ENCODE results near the gene RAB11B.
"Not testable (repeated sequence)": the region's sequence is repeated elsewhere in the genome, so short reads cannot be mapped to it uniquely, and the experiment has no call there.

Gene RAB11B

DNA sequence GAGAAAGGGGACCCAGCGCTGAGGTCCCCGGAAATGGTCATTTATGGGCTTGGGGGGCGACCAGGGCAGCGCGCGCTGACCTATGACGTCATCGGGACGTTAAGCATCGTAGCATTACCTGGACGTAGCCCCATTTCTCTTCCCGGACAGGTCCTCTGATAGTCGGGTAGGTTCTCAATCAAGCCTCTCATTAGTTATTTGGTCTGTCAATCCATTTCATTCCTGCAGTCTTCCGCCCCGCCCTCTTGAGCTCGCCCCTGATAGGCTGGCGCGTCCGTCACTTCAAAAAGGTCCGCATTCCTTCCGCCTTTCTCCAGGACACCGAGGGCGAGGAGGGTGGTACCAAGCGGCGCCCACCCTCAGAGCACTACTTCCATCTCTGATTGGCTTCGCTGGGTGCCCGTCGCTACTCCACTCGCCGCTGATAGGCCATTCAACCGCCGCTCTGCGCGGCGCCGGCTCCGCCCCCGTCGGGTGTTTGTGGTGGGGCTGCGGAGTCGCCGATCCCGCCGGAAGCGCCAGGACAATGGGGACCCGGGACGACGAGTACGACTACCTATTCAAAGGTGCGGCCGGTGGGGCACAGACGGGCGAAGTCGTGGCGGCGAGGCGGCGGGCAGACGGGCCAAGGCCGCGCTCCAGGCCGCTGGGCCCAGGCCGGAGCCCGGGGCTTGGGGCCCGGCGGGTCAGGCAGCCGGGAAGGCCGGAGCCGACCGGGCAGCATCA is at the start of gene RAB11B:
TSS of gene RAB11B (plus strand) at position 470 of the 726 bp plus-strand sequence. CDS start at position 527, 57 bp downstream.
- DNase-seq (ENCODE audit: extremely low read depth in 1 of 2, low read depth in 1 of 2) = peak; percentile 92 to 97

DNA sequence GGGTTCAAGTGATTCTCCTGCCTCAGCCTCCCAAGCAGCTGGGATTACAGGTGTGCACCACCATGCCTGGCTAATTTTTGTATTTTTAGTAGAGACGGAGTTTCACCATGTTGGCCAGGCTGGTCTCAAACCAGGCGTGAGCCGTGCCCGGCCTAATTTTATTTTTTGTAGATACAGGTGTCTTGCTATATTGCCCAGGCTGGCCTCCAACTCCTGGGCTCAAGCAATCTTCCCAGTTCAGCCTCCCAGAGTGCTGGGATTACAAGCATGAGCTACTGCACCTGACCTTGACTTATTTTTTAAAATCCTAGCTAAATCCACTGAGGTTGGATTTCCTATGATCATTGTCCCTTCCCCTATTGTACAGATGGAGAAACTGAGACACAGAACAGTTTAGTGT is 48.7 kb upstream of the RAB11B start:
- not testable (repeated sequence) for DNase-seq (ENCODE audit: extremely low read depth in 1 of 2, low read depth in 1 of 2)

DNA sequence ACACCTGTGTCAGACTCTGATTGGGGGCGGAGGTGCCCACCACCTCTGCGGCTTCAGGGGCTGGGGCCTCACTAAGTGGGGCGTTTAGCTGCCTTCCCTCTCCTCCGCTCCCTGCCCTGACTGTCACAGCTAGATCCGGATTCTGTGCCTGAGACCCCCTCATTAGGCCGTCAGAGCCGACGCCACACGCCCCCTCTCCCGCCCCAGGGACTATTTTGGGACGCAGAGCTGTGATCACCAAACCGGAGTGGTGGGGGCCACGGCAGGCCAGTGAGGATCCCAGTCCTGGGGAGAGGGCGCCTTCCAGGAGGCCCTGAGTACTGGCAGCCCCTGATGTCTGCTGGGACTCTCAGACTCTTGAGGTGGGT is 47.9 kb upstream of the RAB11B start:
- DNase-seq (ENCODE audit: extremely low read depth in 1 of 2, low read depth in 1 of 2) = no peak

DNA sequence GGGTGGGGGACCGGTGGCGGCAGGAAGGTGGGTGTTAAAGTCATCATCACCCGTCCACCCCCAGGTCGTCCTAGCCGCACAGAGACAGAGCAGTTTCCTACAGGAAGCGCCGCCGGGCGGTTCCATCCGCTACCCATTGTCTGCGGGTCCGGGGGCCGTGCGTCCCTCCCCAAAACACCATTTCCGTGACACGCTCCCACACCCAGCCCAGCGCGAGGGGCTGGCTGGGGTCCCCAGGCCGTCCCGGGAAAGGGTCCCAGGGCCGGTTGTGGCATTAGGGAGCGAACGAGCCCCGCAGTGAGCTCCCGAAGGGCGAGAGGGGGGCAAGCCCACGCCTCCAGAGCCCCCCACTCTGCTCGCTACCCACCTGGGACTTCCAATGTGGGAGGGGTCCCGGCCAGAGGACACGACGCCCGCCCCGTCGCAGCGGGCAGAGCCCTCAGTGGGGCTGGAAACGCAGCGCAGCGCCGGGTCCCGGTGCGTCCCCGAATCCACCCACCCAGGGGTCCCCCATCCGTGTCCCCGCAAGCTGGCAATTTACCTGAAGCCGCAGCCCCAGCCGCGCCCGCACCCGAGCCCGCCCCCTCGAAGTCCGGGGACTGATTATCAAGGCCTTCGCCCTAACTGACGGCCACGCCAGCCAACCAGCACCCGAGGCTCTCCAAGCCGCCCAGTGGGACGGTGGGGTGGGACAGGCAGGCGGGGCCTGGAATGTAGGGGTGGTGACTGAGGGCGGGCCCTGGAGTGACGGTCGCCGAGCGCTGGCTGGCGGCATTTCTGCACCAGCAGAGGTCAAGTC is 47.3 kb upstream of the RAB11B start, which contains the start of gene KANK3:
TSS of gene KANK3 (minus strand) at position 579 of the 799 bp plus-strand sequence. CDS start 5,434 bp downstream, outside the sequence.
- peak; percentile 84 to 86 for DNase-seq (ENCODE audit: extremely low read depth in 1 of 2, low read depth in 1 of 2)

DNA sequence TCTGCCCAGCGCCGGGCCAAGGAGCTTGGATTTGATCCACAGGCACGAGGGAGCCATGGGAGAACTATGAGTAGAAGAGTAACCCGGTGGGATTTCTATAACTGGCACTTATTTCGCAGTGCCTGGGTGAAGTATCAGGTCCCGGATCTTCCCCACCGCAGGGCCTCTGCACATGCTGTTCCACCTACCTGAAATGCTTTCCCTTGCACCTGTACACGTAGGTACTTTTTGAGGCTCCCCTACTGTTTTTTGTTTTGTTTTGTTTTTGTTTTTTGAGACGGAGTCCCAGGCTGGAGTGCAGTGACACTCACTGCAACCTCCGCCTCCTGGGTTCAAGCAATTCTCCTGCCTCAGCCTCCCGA is 46.7 kb upstream of the RAB11B start:
- no peak for DNase-seq (ENCODE audit: extremely low read depth in 1 of 2, low read depth in 1 of 2)

DNA sequence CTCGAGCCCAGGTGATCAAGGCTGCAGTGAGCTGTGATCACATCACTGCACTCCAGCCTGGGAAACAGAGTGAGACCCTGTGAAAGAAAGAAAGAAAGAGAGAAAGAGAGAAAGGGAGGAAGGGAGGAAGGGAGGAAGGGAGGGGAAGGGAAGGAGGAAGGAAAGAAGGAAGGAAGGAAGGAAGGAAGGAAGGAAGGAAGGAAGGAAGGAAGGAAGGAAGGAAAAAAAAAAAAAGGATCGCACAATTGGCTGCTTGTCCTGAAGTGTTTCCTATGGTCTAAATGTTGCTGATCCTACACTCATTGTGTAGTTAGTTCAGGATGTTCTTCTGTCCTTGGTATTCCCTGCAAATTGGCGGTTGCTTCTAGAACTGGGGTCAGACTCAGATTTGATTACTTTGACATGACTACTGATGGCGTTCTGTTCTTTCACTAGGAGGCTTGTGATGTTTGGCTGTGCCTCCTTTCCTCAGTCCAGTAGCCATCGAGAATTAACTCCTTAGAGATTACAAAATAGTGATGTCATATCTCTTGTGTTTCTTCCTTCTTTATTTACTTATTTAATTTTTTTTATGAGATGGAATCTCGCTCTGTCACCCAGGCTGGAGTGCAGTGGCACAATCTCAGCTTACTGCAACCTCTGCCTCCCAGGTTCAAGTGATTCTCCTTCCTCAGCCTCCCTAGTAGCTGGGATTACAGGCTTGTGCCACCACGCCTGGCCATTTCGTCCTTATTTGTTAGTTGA is 40.4 kb upstream of the RAB11B start:
- not testable (repeated sequence) for DNase-seq (ENCODE audit: extremely low read depth in 1 of 2, low read depth in 1 of 2)

DNA sequence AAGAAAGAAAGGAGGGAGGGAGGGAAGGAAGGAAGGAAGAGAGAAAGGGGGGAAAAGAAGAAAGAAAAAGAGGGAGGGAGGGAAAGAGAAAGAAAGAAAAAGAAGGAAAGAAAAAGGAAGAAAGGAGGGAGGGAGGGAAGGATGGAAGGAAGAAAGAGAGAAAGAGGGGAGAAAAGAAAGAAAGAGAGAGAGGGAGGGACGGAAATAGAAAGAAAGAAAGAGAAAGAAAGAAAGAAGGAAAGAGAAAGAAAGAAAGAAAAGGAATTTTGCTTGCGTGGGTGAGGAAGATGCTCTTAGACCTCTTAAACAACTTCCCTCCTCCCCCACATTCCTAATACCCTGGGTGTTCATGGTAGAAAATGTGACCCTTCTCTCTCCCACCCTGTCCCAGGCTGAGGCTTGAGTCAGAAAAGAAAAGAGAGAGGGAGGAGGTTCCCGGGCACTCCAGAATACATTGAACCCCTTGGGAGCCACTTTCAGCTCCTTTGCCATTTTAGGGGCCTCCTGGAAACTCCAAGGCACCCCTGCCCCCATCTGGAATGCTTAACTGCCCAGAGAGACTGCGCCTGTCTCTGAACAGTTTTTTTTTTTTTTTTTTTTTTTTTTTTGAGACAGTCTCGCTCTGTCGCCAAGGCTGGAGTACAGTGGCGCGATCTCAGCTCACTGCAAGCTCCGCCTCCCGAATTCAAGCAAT is 37.9 kb upstream of the RAB11B start:
- no peak for DNase-seq (ENCODE audit: extremely low read depth in 1 of 2, low read depth in 1 of 2)

DNA sequence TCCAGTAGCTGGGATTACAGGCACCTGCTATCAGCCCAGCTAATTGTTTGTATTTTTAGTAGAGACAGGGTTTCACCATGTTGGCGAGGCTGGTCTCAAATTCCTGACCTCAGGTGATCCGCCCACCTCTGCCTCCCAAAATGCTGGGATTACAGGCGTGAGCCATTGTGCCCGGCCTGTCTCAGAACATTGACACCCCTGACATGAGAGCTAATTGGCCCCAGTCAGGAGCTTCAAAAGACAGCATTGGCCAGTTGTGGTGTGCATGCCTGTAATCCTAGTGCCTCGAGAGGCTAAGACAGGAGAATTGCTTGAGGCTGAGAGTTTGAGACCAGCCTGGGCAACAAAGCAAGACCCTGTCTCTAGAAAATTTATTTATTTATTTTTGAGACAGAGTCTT is 37.3 kb upstream of the RAB11B start:
- DNase-seq (ENCODE audit: extremely low read depth in 1 of 2, low read depth in 1 of 2) = not testable (repeated sequence)

DNA sequence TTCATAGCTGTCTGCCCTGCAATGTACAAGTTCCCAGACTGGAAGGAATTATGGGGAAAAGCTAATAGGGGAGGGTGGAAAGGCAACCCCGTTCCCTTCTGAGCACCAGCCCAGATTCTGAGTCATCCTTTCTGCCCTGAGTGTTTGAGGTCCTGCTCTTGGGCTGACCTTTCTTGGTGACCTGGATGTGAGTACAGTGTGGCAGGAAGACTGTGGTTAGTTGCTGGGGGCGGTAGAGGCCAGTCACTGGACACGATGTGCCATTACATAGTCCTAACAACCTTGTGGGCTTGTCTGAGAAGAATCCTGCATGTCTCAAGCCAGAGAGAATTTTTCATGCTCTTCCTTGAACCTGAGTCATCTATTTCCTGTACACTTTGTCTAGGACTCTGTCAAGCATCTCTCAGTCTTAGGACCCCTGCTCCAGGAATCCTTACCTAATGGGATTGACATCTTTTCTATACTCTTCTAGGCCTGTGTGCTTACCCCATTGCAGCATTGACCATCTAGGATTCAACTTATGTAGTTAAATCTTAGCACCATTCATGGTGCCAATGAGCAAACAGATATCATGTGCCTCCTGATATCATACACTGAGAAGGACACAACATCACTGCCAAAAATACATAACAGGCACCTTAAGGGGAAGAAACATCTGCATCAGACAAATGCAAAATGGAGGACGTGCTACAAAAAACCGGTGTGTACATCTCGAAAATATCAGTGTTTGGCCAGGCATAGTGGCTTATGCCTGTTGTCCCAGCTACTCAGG is 34.3 kb upstream of the RAB11B start:
- no peak for DNase-seq (ENCODE audit: extremely low read depth in 1 of 2, low read depth in 1 of 2)

DNA sequence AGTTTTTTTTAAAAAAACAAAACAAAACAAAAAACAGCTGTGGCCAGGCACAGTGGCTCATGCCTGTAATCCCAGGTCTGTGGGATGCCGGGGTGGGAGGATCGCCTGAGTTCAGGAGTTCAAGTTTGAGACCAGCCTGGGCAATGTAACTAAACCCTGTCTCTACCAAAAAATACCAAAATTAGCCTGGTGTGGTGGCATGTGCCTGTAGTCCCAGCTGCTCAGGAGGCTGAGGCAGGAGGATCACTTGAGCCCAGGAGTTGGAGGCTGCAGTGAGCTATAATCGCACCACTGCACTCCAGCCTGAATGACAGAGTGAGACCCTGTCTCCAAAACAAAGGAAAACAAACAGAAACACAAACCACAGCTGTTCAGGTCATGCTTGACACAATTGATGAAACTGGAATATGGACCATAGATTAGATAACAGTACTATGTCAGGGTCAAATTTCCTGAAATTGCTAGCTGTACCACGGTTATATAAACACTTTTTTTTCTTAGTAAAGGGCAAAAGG is 33.1 kb upstream of the RAB11B start:
- DNase-seq (ENCODE audit: extremely low read depth in 1 of 2, low read depth in 1 of 2) = no peak

DNA sequence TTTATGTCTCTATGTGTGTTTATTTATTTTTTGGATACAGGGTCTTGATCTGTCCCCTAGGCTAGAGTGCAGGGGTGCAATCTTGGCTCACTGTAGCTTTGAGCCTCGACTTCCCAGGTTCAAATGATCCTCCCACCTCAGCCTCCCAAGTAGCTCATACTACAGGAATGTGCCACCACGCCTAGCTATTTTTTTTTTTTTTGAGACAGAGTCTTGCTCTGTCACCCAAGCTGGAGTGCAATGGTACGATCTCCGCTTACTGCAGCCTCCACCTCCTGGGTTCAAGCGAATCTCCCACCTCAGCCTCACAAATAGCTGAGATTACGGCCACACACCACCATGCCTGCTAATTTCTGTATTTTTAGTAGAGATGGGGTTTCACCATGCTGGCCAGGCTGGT is 31.2 kb upstream of the RAB11B start:
- no peak for DNase-seq (ENCODE audit: extremely low read depth in 1 of 2, low read depth in 1 of 2)

DNA sequence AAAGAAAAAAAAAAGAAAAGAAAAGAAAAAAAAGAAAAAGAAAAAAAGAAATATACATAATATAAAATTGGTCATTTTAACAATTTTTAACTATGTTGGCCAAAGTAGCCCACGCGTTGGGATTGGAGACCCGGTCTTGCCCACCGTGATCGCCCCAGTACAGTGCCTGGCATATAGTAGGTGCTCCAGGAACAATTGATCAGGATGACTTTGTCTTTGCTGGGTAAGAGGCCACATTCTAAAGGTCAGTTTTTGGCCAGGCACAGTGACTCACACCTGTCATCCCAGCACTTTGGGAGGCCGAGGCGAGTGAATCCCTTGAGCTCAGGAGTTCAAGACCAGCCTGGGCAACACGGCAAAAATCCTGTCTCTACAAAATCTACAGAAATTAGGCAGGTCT is 30.0 kb upstream of the RAB11B start:
- DNase-seq (ENCODE audit: extremely low read depth in 1 of 2, low read depth in 1 of 2) = no peak

DNA sequence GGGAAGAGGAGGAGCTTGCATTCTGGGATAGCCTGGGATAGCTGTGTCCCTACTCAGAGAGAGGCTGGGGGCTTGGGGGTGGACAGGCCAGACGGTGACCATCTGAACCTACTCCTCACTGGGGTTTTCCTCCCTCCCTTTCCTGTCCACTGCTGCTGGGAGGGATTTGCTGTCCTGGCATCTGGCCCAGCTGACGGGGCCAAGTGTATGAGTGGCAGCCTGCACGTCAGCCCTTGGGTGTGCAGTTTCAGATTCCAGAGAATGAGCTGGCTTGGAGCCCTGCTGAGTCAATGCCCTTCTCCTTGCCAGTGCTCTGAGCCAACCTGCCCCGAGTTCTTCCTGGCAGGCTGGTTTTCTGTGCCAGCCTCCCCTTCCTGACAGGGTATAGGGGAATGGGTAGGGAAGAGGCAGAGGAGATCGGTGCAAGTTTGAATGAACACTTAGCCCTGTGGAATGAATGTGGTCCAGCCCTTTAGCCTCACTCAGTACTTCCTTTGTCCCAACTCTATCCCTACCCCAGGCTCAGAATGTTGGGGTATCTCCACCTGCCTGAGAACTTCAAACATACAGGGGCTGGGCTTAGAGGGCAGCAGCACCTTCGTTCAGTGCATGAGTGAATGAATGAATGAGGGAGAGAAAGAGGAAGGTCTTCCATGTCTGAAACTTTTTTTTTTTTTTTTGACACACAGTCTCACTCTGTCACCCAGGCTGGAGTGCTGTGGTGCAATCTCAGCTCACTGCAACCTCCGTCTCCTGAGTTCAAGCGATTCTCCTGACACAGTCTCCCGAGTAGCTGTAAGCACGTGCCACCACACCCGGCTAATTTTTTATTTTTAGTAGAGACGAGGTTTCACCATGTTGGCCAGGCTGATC is 28.0 kb upstream of the RAB11B start:
- no peak for DNase-seq (ENCODE audit: extremely low read depth in 1 of 2, low read depth in 1 of 2)

DNA sequence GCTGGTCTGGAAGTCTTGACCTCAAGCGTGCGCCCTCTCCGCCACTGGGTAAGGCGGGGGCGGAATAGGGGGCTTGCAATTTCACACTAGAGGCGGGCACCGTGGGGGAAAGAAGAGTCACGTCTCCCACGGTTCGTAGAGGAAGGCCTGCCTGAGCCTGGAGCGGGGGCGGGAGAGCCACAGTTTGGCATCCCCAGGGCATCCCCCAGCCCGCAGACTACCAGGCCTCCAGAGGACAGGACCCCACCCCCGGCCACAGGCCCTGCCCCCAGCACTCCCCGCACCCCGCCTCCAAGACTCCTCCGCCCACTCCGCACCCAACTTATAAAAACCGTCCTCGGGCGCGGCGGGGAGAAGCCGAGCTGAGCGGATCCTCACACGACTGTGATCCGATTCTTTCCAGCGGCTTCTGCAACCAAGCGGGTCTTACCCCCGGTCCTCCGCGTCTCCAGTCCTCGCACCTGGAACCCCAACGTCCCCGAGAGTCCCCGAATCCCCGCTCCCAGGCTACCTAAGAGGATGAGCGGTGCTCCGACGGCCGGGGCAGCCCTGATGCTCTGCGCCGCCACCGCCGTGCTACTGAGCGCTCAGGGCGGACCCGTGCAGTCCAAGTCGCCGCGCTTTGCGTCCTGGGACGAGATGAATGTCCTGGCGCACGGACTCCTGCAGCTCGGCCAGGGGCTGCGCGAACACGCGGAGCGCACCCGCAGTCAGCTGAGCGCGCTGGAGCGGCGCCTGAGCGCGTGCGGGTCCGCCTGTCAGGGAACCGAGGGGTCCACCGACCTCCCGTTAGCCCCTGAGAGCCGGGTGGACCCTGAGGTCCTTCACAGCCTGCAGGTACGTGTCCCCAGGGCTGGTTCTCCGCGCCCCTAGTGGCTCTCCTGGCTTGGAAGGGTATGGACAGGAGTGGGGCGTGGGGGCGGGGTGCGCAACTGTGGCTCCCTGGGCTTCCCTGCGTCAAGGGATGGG is 26.1 kb upstream of the RAB11B start, which contains the start of gene ANGPTL4:
TSS of gene ANGPTL4 (plus strand) at position 353 of the 969 bp plus-strand sequence. CDS start at position 520, 167 bp downstream.
- DNase-seq (ENCODE audit: extremely low read depth in 1 of 2, low read depth in 1 of 2) = no peak

DNA sequence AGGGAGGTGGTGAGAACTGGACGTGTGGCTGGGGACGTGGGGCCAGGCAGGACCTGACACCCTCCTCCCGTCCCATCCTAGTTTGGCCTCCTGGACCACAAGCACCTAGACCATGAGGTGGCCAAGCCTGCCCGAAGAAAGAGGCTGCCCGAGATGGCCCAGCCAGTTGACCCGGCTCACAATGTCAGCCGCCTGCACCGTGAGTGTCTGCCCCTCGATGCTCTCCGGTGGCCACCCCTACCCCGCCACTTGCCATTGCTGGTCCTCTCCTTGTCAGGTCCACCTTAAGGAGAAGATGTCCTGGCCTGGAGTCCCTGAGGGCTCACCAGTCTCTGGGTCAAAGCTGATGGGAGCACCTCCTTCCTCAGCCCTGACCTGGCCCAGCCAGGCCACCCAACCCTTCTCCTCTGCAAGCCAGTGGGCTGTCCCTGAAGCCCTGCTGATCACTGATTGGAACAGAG is 24.0 kb upstream of the RAB11B start:
- DNase-seq (ENCODE audit: extremely low read depth in 1 of 2, low read depth in 1 of 2) = no peak

DNA sequence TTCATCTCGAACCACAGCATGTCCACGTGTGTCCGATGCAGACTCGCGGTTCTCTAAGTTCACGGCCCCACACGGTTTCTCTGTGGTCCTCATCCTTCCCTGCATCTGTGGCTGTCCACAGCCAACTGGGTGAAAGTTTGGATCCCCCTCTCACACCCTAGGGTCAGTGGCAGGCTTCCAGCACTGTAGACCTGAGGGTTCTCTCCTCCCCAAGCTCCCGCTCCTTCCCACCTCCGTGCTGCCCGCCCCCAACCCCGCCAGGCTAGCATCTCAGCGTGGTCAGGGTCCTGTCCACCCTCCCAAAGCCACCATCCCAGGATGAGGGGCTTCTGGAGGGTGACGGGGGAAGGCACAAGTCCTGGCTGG is 23.2 kb upstream of the RAB11B start:
- no peak for DNase-seq (ENCODE audit: extremely low read depth in 1 of 2, low read depth in 1 of 2)

DNA sequence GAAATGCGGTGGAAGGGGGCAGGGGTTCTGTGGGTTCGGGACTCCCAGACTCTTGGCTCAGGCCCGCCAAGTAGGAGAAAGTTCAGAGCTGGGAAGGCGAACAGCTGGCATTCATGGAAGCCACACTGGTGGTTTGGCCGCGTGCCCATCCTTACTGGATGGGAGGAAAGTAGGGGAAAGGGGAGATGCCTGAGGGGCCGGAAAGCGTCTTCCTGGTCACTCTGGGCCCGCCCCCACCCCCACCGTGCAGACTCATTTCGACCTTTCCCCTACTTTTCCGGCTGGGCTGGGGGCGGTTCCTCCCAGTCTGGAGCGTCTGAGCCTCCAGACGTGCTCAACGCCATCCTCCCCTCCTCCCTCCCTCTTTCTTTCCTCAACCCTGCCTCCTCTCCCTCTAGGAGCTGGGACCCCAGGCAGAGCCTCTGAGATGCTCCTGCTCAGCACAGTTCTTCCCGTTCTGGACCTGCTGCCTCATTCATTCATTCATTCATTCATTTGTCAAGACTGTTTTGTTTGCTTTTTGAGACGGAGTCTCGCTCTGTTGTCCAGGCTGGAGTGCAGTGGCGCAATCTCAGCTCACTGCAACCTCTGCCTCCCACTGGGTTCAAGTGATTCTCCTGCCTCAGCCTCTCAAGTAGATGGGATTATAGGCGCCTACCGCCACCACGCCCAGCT is 22.7 kb upstream of the RAB11B start:
- no peak for DNase-seq (ENCODE audit: extremely low read depth in 1 of 2, low read depth in 1 of 2)
